Measurements from ENCODE around the gene CES3. TPM values are rescaled to one million over a fixed set of nuclear protein-coding genes. Genes with fewer than 3 reads are reported as not detected.
A peak's percentile ranks its signal among the peaks of the same experiment; 100 is the strongest.
"Not testable (repeated sequence)": the region's sequence is repeated elsewhere in the genome, so short reads cannot be mapped to it uniquely, and the experiment has no call there.

CES3 gene
- total and polyA plus RNA-seq, 3 donors from 2014 or later, result 1.5 to 4.5 (median 4.1) TPM

GRCh38 chr16:66930189-66930588 lies 30.9 kb upstream of the CES3 start:
- no peaks in the 10 kb centered on the region for H3K36me3 ChIP-seq (ENCODE audit: low read depth, missing control alignments)
- H3K9me3 ChIP-seq, result no peaks in the 10 kb centered on the region
- 57 to 62% methylated on average over 4 of the region's 4 CpGs for WGBS, 2 donors
- H3K4me1 ChIP-seq, result peaks cover 22% of the 10 kb centered on the region
- no peak for DNase-seq
- intact Hi-C loops (cut with DNase I; ENCODE audit: low total_unique reads), result no loop called here
- no peak overlapping the region for H3K4me3 ChIP-seq
- TF ChIP-seq POLR2A (IDR thresholded peaks at IDR 0.05) (no peak), CTCF (IDR thresholded peaks at IDR 0.05) (no peak)
- no peaks in the 10 kb centered on the region for H3K27me3 ChIP-seq
- H3K27ac ChIP-seq, result no peak overlapping the region

GRCh38 chr16:66931665-66932064 lies 29.4 kb upstream of the CES3 start:
- no peaks in the 10 kb centered on the region for H3K36me3 ChIP-seq (ENCODE audit: low read depth, missing control alignments)
- no peak overlapping the region for H3K4me3 ChIP-seq
- H3K4me1 ChIP-seq, result peaks cover 25% of the 10 kb centered on the region
- no peak for DNase-seq
- H3K9me3 ChIP-seq, result no peaks in the 10 kb centered on the region
- 74 to 88% methylated on average over 2 of the region's 2 CpGs for WGBS, 2 donors
- intact Hi-C loops (cut with DNase I; ENCODE audit: low total_unique reads), result no loop called here
- H3K27me3 ChIP-seq, result no peaks in the 10 kb centered on the region
- no peak for TF ChIP-seq POLR2A (IDR thresholded peaks at IDR 0.05)
- no peak for TF ChIP-seq CTCF (IDR thresholded peaks at IDR 0.05)
- no peak overlapping the region for H3K27ac ChIP-seq

GRCh38 chr16:66932076-66932475 lies 29.0 kb upstream of the CES3 start:
- Histone ChIP-seq H3K9me3 (no peaks in the 10 kb centered on the region), H3K36me3 (ENCODE audit: low read depth, missing control alignments) (no peaks in the 10 kb centered on the region), H3K4me3 (no peak overlapping the region), H3K27ac (no peak overlapping the region), H3K27me3 (no peaks in the 10 kb centered on the region), H3K4me1 (peaks cover 27% of the 10 kb centered on the region)
- WGBS, 2 donors, result 70 to 88% methylated on average over 4 of the region's 4 CpGs
- no peak for TF ChIP-seq POLR2A (IDR thresholded peaks at IDR 0.05)
- no peak for TF ChIP-seq CTCF (IDR thresholded peaks at IDR 0.05)
- no peak for DNase-seq
- intact Hi-C loops (cut with DNase I; ENCODE audit: low total_unique reads), result no loop called here

GRCh38 chr16:66933776-66934137 lies 27.3 kb upstream of the CES3 start:
- H3K4me3 ChIP-seq, result peak overlapping the region; percentile 72 to 99
- H3K27me3 ChIP-seq, result no peaks in the 10 kb centered on the region
- 1% methylated on average over 12 of the region's 12 CpGs for WGBS, 2 donors
- H3K27ac ChIP-seq, result peak overlapping the region; percentile 82 to 89
- H3K4me1 ChIP-seq, result peaks cover 27% of the 10 kb centered on the region
- no peak for DNase-seq
- intact Hi-C loops (cut with DNase I; ENCODE audit: low total_unique reads), result no loop called here
- H3K9me3 ChIP-seq, result no peaks in the 10 kb centered on the region
- H3K36me3 ChIP-seq (ENCODE audit: low read depth, missing control alignments), result no peaks in the 10 kb centered on the region
- TF ChIP-seq POLR2A (IDR thresholded peaks at IDR 0.05), result no peak
- TF ChIP-seq CTCF (IDR thresholded peaks at IDR 0.05), result no peak

GRCh38 chr16:66934138-66934838 lies 26.8 kb upstream of the CES3 start, which contains the start of gene CIAO2B:
Gene CIAO2B (minus strand): TSS chr16:66934402. CDS start chr16:66934364, 38 bp downstream.
- Histone ChIP-seq H3K4me3 (peak within 1 kb of the TSS; percentile 72 to 99), H3K27ac (peak within 1 kb of the TSS; percentile 82 to 89), H3K4me1 (peaks cover 27% of the 10 kb centered on the region), H3K27me3 (no peaks in the 10 kb centered on the region), H3K36me3 (ENCODE audit: low read depth, missing control alignments) (no peaks in the 10 kb centered on the region), H3K9me3 (no peaks in the 10 kb centered on the region)
- WGBS, 2 donors, result 0% methylated on average over 12 to 64 of the region's 76 CpGs
- intact Hi-C loops (cut with DNase I; ENCODE audit: low total_unique reads), result no loop called here
- DNase-seq, result peak; percentile 92
- TF ChIP-seq POLR2A (IDR thresholded peaks at IDR 0.05) (peak; percentile 40), CTCF (IDR thresholded peaks at IDR 0.05) (no peak)

GRCh38 chr16:66934839-66935313 lies 26.2 kb upstream of the CES3 start:
- Histone ChIP-seq H3K27ac (peak overlapping the region; percentile 82 to 89), H3K4me1 (peaks cover 27% of the 10 kb centered on the region), H3K4me3 (peak overlapping the region; percentile 72 to 99)
- intact Hi-C loops (cut with DNase I; ENCODE audit: low total_unique reads); H3K27me3 ChIP-seq; H3K9me3 ChIP-seq; H3K36me3 ChIP-seq (ENCODE audit: low read depth, missing control alignments); DNase-seq: not testable (repeated sequence)
- 0 to 1% methylated on average over 18 to 24 of the region's 24 CpGs for WGBS, 2 donors

Measured in testis (tissue), 3 donors.